Bronchial epithelial cell (primary cell): Measurements from ENCODE around the gene ZDHHC6. TPM values are rescaled to one million over a fixed set of nuclear protein-coding genes. Genes with fewer than 3 reads are reported as not detected.
A peak's percentile ranks its signal among the peaks of the same experiment; 100 is the strongest.
"Not testable (repeated sequence)": the region's sequence is repeated elsewhere in the genome, so short reads cannot be mapped to it uniquely, and the experiment has no call there.

Source experiments
- DNase-seq: peaks from one replicate; pipeline ENCODE4 v3.0.0-alpha.2; 2010; ENCODE audit warnings: low read depth
- FAIRE-seq: peaks from 2 replicates; lab custom pipeline; 2011; peaks lifted over from hg19 to GRCh38; lab: Jason Lieb, UNC
- H3K27me3 ChIP-seq: 2 replicates; pipeline ENCODE4 v1.5.1; 2011; ENCODE audit warnings: low read length; ENCODE audit not compliant: control insufficient read depth, insufficient read depth
- H3K36me3 ChIP-seq: 2 replicates; pipeline ENCODE4 v1.5.1; 2011; ENCODE audit warnings: low read length; ENCODE audit not compliant: control insufficient read depth, insufficient read depth
- H3K4me3 ChIP-seq: 2 replicates; pipeline ENCODE4 v1.5.1; 2011; ENCODE audit warnings: mild to moderate bottlenecking, low read depth, low read length, control low read depth
- CTCF ChIP-seq: IDR thresholded peaks from 2 replicates; pipeline ENCODE4 v1.5.1; 2011; ENCODE audit warnings: mild to moderate bottlenecking, moderate library complexity, low read length, control low read depth, inconsistent platforms; ENCODE audit not compliant: insufficient read depth, severe bottlenecking
- total RNA-seq: library from RNA; depleted of rRNA; stranded (reverse); fragments of >200 nt; gene quantifications from 2 replicates; pipeline ENCODE4 v1.2.1, GENCODE V29; 2014

The ZDHHC6 gene
- total RNA-seq, 1 donor from 2014 or later: 23.4 TPM

DNA sequence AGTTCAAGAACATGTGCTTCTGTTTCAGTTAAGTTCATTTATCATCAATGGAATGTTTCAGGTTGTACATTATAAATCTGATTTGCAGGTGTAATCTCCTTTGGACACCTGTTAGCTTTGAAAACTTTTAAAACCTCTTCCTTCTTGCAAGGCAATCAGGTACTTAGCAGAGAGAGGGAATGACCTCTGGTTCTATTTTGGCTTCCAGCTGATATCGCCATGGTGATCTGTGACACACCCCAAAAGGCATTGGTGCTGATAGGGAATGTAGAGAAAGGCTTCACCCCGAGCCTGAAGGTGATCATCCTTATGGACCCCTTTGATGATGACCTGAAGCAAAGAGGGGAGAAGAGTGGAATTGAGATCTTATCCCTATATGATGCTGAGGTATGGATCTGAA lies 37.4 kb downstream of the ZDHHC6 start:
- DNase-seq: no peak
- no peak for FAIRE-seq
- no peak overlapping the region for H3K4me3 ChIP-seq
- H3K27me3 ChIP-seq: no peaks in the 10 kb centered on the region
- no peaks in the 10 kb centered on the region for H3K36me3 ChIP-seq
- no peak for TF ChIP-seq CTCF

GRCh38 chr10:112407696-112408095 lies 39.0 kb downstream of the ZDHHC6 start:
- DNase-seq: no peak

DNA sequence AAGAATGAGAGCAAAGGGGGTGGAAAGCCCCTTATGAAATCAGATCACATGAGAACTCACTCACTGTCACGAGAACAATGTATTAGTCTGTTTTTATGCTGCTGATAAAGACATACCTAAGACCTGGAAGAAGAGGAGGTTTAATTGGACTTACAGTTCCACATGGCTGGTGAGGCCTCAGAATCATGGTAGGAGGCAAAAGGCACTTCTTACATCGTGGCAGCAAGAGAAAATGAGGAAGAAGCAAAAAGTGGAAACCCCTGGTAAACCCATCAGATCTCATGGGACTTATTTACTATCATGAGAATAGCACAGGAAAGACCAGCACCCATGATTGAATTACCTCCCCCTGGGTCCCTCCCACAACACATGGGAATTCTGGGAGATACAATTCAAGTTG lies 39.9 kb downstream of the ZDHHC6 start:
- not testable (repeated sequence) for H3K27me3 ChIP-seq, H3K4me3 ChIP-seq, FAIRE-seq, H3K36me3 ChIP-seq, DNase-seq

More at GRCh38 chr10:112407696-112408095, 39.0 kb downstream of the ZDHHC6 start:
- no peaks in the 10 kb centered on the region for H3K36me3 ChIP-seq
- H3K4me3 ChIP-seq: no peak overlapping the region
- no peak for FAIRE-seq
- no peaks in the 10 kb centered on the region for H3K27me3 ChIP-seq
- TF ChIP-seq CTCF: no peak

GRCh38 chr10:112404617-112405016 lies 42.1 kb downstream of the ZDHHC6 start:
- FAIRE-seq: no peak
- TF ChIP-seq CTCF: no peak
- DNase-seq: peak; percentile 84
- Histone ChIP-seq H3K4me3 (no peak overlapping the region), H3K36me3 (no peaks in the 10 kb centered on the region), H3K27me3 (no peaks in the 10 kb centered on the region)

- no peaks in the 10 kb centered on the region for H3K27me3 ChIP-seq
- H3K36me3 ChIP-seq: no peaks in the 10 kb centered on the region
- no peak for FAIRE-seq
- H3K4me3 ChIP-seq: no peak overlapping the region
- DNase-seq: no peak
- TF ChIP-seq CTCF: no peak
Observed at GRCh38 chr10:112402917-112403316, 43.8 kb downstream of the ZDHHC6 start.

- no peak for DNase-seq
- H3K4me3 ChIP-seq: no peak overlapping the region
- no peak for TF ChIP-seq CTCF
- FAIRE-seq: no peak
- H3K27me3 ChIP-seq: no peaks in the 10 kb centered on the region
- no peaks in the 10 kb centered on the region for H3K36me3 ChIP-seq
Observed at GRCh38 chr10:112397592-112397991, 49.1 kb downstream of the ZDHHC6 start.
